Astrocyte of the cerebellum (primary cell): Measurements from ENCODE around the gene PCDH10.
"Not testable (repeated sequence)": the region's sequence is repeated elsewhere in the genome, so short reads cannot be mapped to it uniquely, and the experiment has no call there.

Experiments used
- DNase-seq: peaks from one replicate; pipeline ENCODE4 v3.0.0-alpha.2; 2011; ENCODE audit warnings: low read depth
- H3K4me3 ChIP-seq: 2 replicates; pipeline ENCODE4 v1.5.1; 2011; ENCODE audit warnings: mild to moderate bottlenecking, low read depth, low read length, moderate library complexity
- in situ Hi-C: cut with HindIII; loops from 2 replicates; pipeline ENCODE4 v1.10.0; 2017; ENCODE audit warnings: low sequenced_read_pairs
- TF ChIP-seq, protein P1 (sequence below): IDR thresholded peaks from 2 replicates; pipeline ENCODE4 v1.5.1; 2012; ENCODE audit warnings: low read length, low read depth, moderate library complexity, mild to moderate bottlenecking; ENCODE audit errors: missing control alignments

The PCDH10 gene

DNA sequence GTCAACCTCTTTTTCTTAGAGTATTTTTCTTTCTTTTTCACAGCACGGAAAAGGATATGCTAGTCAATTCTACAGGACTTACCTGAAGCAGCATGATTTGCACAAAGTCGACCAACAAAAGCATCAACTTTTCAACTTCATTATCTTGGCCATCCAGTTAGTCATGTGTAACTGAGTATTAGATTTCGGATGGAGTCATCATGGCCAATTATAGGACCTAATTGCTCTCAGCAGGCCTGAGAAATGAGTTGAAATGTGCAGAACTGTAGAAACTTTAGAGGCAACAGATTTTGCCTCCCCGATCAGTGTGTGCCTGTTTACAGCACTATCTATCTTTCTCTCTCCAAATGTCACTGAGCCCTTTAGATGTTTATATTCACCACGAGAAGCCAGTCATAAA lies 41.0 kb downstream of the PCDH10 start:
- TF ChIP-seq, protein P1, sequence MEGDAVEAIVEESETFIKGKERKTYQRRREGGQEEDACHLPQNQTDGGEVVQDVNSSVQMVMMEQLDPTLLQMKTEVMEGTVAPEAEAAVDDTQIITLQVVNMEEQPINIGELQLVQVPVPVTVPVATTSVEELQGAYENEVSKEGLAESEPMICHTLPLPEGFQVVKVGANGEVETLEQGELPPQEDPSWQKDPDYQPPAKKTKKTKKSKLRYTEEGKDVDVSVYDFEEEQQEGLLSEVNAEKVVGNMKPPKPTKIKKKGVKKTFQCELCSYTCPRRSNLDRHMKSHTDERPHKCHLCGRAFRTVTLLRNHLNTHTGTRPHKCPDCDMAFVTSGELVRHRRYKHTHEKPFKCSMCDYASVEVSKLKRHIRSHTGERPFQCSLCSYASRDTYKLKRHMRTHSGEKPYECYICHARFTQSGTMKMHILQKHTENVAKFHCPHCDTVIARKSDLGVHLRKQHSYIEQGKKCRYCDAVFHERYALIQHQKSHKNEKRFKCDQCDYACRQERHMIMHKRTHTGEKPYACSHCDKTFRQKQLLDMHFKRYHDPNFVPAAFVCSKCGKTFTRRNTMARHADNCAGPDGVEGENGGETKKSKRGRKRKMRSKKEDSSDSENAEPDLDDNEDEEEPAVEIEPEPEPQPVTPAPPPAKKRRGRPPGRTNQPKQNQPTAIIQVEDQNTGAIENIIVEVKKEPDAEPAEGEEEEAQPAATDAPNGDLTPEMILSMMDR, result no peak
- in situ Hi-C loops, result no loop called here
- no peak for DNase-seq

DNA sequence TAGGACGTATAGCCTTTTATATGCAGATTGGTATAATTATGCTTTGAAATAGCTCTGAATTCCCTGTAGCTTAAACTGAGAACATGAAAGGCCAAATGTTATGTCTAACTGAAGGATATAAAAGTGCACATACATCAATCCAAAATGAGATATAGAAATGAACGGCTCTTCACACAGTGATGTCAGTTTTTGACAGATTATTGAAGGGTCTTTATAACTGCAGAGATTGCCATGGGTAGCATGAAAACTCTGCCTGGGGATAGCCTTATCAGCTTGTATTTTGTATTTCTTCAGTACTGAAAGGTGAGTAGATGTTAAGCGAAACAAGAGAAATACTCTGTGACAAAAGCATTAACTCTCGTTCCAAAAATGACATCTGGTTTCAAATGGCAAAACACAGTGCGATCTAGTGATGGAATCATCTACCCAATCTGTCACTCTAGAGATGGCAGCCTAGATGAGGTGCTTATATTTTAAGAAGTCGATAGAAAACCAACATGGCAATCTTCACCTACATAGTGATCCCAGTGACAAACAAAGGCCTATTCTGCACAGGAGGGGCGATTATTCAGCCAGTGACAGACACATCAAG lies 59.7 kb downstream of the PCDH10 start:
- no peak overlapping the region for H3K4me3 ChIP-seq
- TF ChIP-seq, protein P1, result no peak
- in situ Hi-C loops, result no loop called here
- no peak for DNase-seq

More for the DNA sequence above, 41.0 kb downstream of the PCDH10 start:
- no peak overlapping the region for H3K4me3 ChIP-seq

DNA sequence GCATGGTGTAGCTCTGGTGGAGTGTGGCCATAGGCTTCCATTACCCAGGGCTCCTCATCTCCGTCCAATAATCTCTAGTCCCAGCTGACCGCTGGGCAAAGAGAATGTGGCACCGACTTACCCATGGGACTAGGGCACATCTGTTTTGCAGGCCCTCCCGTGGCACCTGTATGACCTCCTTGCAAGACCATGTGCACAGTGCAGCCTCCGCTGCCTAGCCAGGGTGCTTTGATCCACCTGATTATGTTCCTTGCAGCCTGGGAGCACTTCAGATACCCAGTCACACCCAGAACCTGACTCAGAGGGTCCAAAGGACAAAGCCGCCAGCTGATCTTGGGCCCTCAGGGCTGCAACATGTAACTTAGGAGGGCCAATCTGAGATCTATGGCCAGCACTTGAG lies 84.8 kb downstream of the PCDH10 start:
- in situ Hi-C loops, result no loop called here
- DNase-seq, result no peak

DNA sequence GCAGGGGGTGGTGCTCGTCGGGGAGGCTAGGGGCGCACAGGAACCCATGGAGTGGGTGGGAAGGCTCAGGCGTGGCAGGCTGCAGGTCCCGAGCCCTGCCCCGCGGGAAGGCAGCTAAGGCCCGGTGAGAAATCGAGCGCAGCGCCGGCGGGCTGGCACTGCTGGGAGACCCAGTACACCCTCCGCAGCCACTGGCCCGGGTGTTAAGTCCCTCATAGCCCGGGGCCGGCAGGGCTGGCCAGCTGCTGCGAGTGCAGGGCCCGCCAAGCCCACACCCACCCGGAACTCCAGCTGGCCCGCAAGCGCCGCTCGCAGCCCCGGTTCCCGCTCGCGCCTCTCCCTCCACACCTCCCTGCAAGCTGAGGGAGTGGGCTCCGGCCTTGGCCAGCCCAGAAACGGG lies 91.4 kb downstream of the PCDH10 start:
- in situ Hi-C loops, DNase-seq, H3K4me3 ChIP-seq: not testable (repeated sequence)

More for the DNA sequence above, 84.8 kb downstream of the PCDH10 start:
- TF ChIP-seq, protein P1, result no peak
- no peak overlapping the region for H3K4me3 ChIP-seq
